Measurements from ENCODE around the gene CPSF4. TPM values are rescaled to one million over a fixed set of nuclear protein-coding genes. Genes with fewer than 3 reads are reported as not detected.

CPSF4 gene
- total RNA-seq, 1 donor from 2014 or later: 40.5 TPM

DNA sequence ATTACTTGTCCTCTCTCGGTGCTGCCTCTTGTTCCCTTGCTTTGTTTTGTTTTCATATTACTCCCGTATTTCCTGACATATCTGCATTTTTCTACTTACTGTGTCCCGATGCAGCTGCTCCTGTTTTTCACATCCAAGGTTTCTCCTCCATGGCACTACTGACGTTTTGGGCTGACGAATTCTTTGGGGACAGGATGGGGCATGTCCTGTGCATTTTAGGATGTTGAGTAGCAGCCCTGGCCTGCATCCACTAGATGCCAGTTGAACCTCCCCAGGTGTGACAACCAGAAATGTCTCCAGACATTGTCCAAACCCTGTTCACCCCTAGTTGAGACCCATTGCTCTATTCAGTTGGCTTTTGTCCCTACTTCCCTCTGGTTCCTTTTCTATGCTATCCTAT lies 46.4 kb downstream of the CPSF4 start:
- Mint-ChIP-seq H3K27me3 (ENCODE audit: unreplicated experiment) (no peaks in the 10 kb centered on the region), H3K27ac (ENCODE audit: unreplicated experiment) (peak overlapping the region; percentile 74), H3K9me3 (ENCODE audit: unreplicated experiment) (no peaks in the 10 kb centered on the region), H3K36me3 (ENCODE audit: low read depth, unreplicated experiment) (peaks cover 18% of the 10 kb centered on the region), H3K4me3 (ENCODE audit: unreplicated experiment) (peak overlapping the region; percentile 3), H3K4me1 (ENCODE audit: unreplicated experiment) (no peaks in the 10 kb centered on the region)
- DNase-seq (ENCODE audit: low spot score): no peak
- TF ChIP-seq, protein P1, sequence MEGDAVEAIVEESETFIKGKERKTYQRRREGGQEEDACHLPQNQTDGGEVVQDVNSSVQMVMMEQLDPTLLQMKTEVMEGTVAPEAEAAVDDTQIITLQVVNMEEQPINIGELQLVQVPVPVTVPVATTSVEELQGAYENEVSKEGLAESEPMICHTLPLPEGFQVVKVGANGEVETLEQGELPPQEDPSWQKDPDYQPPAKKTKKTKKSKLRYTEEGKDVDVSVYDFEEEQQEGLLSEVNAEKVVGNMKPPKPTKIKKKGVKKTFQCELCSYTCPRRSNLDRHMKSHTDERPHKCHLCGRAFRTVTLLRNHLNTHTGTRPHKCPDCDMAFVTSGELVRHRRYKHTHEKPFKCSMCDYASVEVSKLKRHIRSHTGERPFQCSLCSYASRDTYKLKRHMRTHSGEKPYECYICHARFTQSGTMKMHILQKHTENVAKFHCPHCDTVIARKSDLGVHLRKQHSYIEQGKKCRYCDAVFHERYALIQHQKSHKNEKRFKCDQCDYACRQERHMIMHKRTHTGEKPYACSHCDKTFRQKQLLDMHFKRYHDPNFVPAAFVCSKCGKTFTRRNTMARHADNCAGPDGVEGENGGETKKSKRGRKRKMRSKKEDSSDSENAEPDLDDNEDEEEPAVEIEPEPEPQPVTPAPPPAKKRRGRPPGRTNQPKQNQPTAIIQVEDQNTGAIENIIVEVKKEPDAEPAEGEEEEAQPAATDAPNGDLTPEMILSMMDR (IDR thresholded peaks at IDR 0.05; ENCODE audit: unreplicated experiment): no peak

DNA sequence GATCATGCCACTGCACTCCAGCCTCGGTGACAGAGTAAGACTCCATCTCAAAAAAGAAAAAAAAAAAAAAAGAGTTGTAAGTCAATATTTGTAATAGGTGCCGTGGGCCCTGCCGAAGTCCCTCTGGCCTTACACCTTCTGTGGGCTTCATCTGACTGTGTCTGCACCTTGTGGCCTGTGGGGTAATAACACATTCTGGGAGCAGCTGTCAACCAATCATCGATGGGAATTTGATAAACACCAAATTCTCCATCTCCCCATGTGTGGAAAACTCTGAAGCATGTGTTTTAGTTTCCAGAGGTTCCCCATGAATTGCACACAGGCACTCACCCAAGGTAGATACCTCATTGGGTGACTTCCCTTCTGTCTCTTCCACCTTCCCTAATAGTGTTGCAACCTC lies 50.5 kb downstream of the CPSF4 start:
- H3K4me3 Mint-ChIP-seq (ENCODE audit: unreplicated experiment): no peak overlapping the region

DNA sequence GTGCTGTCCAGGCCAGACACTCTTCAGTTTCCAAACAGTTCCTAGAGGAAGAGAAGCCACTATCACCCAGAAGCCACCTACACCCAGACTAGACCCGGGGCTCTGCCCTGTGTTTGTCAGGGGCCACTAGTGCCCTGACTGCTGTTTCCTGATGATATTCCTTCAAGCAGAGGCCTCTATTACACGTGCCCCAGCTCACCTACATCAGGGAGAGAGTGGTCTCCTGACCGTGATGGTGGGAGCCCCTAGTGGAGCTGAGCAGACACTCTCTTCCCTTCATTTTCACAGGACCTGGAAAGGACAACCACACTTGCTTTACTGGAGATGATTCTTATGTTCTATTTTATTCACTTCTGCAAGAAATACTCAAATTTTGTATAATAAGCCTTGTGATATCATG lies 52.1 kb downstream of the CPSF4 start:
- Mint-ChIP-seq H3K4me1 (ENCODE audit: unreplicated experiment) (no peaks in the 10 kb centered on the region), H3K36me3 (ENCODE audit: low read depth, unreplicated experiment) (peaks cover 30% of the 10 kb centered on the region), H3K4me3 (ENCODE audit: unreplicated experiment) (no peak overlapping the region), H3K9me3 (ENCODE audit: unreplicated experiment) (no peaks in the 10 kb centered on the region), H3K27ac (ENCODE audit: unreplicated experiment) (no peak overlapping the region), H3K27me3 (ENCODE audit: unreplicated experiment) (peaks cover 3% of the 10 kb centered on the region)
- no peak for DNase-seq (ENCODE audit: low spot score)
- TF ChIP-seq, protein P1 (IDR thresholded peaks at IDR 0.05; ENCODE audit: unreplicated experiment): no peak

More for the DNA sequence above, 50.5 kb downstream of the CPSF4 start:
- H3K27ac Mint-ChIP-seq (ENCODE audit: unreplicated experiment): no peak overlapping the region
- no peak for DNase-seq (ENCODE audit: low spot score)
- TF ChIP-seq, protein P1 (IDR thresholded peaks at IDR 0.05; ENCODE audit: unreplicated experiment): no peak
- H3K27me3 Mint-ChIP-seq (ENCODE audit: unreplicated experiment): peaks cover 3% of the 10 kb centered on the region
- no peaks in the 10 kb centered on the region for H3K4me1 Mint-ChIP-seq (ENCODE audit: unreplicated experiment)
- H3K36me3 Mint-ChIP-seq (ENCODE audit: low read depth, unreplicated experiment): peaks cover 33% of the 10 kb centered on the region
- no peaks in the 10 kb centered on the region for H3K9me3 Mint-ChIP-seq (ENCODE audit: unreplicated experiment)

DNA sequence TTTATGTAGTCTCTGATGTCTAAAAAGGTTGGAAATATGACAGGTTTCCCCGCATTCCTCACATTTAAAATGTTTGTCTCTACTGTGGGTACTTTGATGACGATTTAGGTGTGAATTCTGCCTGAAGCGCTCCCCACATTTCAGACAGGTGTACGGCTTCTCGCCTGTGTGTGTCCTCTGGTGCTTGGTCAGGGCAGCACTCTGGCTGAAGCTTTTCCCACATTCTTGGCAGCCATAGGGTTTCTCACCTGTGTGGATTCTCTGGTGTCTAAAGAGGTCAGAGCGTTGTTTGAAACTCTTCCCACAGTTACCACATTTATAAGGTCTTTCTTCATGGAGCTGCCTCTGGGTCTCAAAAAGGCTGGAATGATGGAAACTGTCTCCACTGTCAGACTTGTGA lies 55.1 kb downstream of the CPSF4 start:
- peak overlapping the region; percentile 85 for H3K4me3 Mint-ChIP-seq (ENCODE audit: unreplicated experiment)
- H3K9me3 Mint-ChIP-seq (ENCODE audit: unreplicated experiment): no peaks in the 10 kb centered on the region
- peaks cover 12% of the 10 kb centered on the region for H3K4me1 Mint-ChIP-seq (ENCODE audit: unreplicated experiment)
- H3K27me3 Mint-ChIP-seq (ENCODE audit: unreplicated experiment): peaks cover 7% of the 10 kb centered on the region
- TF ChIP-seq, protein P1 (IDR thresholded peaks at IDR 0.05; ENCODE audit: unreplicated experiment): no peak
- H3K36me3 Mint-ChIP-seq (ENCODE audit: low read depth, unreplicated experiment): peaks cover 40% of the 10 kb centered on the region
- no peak for DNase-seq (ENCODE audit: low spot score)
- H3K27ac Mint-ChIP-seq (ENCODE audit: unreplicated experiment): no peak overlapping the region

DNA sequence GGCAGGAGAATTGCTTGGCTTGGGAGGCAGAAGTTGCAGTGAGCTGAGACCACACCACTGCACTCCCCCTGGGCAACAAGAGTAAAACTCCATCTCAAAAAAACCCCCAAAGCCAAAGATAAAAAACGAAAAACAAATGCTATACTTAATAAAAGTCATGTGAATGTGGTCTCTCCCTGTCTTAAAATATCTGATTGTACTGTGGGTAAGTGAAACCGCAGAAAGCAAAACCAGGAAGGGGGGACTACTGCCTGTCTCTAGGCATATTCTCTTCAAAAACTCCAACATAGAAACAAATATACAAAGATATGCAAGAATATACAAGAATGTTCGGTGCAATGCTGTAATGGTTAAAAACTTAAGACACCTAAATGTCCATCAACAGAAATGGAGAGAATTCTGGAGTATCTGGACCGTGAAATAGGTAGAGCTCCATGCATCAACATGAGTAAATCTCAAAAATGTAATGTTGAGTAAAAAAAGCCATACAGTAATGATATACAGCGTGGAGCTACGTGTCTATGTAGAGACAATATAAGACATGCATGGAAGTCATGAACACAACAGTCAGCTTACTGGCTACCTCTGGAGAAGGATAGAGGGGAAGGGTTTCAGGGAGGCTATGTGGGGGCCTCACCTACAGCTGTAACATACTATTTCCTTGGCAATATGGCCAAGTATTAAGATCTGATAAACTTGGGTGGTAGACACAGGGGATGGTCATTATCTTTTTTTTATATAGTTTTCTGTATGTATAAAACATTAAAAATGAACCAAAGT lies 59.2 kb downstream of the CPSF4 start:
- Mint-ChIP-seq H3K27ac (ENCODE audit: unreplicated experiment) (peak overlapping the region; percentile 86), H3K4me3 (ENCODE audit: unreplicated experiment) (peak overlapping the region; percentile 100), H3K27me3 (ENCODE audit: unreplicated experiment) (peaks cover 12% of the 10 kb centered on the region), H3K4me1 (ENCODE audit: unreplicated experiment) (peaks cover 30% of the 10 kb centered on the region), H3K9me3 (ENCODE audit: unreplicated experiment) (no peaks in the 10 kb centered on the region), H3K36me3 (ENCODE audit: low read depth, unreplicated experiment) (peaks cover 34% of the 10 kb centered on the region)
- TF ChIP-seq, protein P1 (IDR thresholded peaks at IDR 0.05; ENCODE audit: unreplicated experiment): no peak
- DNase-seq (ENCODE audit: low spot score): no peak
